ENCODE measurements around the gene RGS11. TPM values are rescaled to one million over a fixed set of nuclear protein-coding genes. Genes with fewer than 3 reads are reported as not detected.

Gene RGS11
- total RNA-seq, 2 donors from 2014 or later: 2.9 to 4.0 TPM

DNA sequence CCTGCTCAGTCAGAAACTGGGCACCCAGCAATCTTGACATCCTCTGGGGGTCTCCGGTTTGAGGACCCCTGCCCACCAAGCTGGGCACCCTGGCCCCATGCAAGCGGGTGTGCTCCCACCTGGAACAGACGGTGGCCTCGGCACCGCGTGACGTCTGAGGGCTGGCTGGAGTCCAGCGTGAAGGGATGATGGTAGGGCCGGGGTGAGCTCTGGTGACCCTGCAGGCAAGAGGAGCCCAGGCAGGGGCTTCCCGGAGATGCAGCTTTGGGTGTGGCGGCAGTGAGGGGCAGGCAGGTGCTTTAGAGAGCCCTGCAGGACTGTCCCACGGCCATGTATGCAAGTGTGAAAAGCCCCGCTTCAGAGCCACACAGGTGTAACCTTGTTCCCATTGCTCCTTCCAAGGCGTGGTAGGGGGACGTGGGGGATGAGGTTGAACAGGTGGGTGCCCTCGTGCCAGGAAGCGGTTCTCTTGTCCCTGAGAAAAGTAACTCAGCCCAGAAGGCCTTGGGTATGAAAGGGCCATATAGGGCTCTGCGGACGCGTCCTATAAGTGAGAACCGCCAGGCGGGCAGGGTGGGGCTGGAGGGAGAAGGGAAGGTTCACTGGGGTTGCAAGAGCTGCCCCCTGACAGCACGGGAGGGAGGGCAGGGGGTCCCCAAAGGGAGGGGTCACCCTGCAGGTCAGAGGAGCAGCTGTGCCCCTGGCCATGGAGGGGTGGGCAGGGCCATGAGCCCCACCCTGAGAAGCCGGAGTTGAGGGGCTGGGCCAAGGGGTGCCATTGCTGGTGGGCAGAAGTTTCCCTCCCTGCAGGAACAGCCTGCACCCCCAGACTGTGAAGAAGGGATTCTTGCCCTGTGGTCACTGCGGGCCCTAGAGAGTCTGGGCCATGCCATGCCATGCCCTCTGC lies 9.2 kb downstream of the RGS11 start:
- no peak for DNase-seq
- Histone ChIP-seq H3K4me3 (no peak overlapping the region), H3K27me3 (no peaks in the 10 kb centered on the region), H3K9ac (ENCODE audit: low read depth in 2 of 2, low read length in 2 of 2) (no peak overlapping the region), H3K9me3 (no peaks in the 10 kb centered on the region), H3K27ac (no peak overlapping the region), H3K36me3 (peaks cover 2% of the 10 kb centered on the region), H3K4me1 (peaks cover 3% of the 10 kb centered on the region)
- TF ChIP-seq, protein P1, sequence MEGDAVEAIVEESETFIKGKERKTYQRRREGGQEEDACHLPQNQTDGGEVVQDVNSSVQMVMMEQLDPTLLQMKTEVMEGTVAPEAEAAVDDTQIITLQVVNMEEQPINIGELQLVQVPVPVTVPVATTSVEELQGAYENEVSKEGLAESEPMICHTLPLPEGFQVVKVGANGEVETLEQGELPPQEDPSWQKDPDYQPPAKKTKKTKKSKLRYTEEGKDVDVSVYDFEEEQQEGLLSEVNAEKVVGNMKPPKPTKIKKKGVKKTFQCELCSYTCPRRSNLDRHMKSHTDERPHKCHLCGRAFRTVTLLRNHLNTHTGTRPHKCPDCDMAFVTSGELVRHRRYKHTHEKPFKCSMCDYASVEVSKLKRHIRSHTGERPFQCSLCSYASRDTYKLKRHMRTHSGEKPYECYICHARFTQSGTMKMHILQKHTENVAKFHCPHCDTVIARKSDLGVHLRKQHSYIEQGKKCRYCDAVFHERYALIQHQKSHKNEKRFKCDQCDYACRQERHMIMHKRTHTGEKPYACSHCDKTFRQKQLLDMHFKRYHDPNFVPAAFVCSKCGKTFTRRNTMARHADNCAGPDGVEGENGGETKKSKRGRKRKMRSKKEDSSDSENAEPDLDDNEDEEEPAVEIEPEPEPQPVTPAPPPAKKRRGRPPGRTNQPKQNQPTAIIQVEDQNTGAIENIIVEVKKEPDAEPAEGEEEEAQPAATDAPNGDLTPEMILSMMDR (IDR thresholded peaks at IDR 0.05): no peak
- intact Hi-C loops (cut with DNase I): no loop called here

DNA sequence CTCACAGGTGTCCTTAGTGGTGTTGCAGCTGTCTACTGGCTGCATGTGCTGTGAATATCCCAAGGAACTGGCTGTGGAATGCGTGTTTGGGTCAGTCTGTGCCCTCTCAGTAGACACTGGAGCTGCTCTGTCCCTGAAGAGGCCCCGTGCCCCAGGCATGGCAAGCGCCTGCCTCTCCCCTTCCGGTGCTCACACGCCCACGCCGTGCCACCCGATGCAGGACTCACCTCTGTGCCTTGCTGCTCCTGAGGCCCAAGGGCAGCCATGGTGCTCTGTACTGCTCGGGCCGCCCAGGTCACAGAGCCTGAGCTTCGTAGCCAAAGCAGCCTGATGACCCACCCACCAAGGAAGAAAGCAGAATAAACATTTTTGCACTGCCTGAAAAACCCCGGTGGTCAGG lies 10.0 kb downstream of the RGS11 start:
- peaks cover 3% of the 10 kb centered on the region for H3K4me1 ChIP-seq
- no peak overlapping the region for H3K4me3 ChIP-seq
- peaks cover 4% of the 10 kb centered on the region for H3K36me3 ChIP-seq
- intact Hi-C loops (cut with DNase I): no loop called here
- TF ChIP-seq, protein P1 (IDR thresholded peaks at IDR 0.05): no peak
- H3K27ac ChIP-seq: no peak overlapping the region
- H3K9ac ChIP-seq (ENCODE audit: low read depth in 2 of 2, low read length in 2 of 2): no peak overlapping the region
- no peaks in the 10 kb centered on the region for H3K27me3 ChIP-seq
- no peak for DNase-seq
- H3K9me3 ChIP-seq: no peaks in the 10 kb centered on the region

DNA sequence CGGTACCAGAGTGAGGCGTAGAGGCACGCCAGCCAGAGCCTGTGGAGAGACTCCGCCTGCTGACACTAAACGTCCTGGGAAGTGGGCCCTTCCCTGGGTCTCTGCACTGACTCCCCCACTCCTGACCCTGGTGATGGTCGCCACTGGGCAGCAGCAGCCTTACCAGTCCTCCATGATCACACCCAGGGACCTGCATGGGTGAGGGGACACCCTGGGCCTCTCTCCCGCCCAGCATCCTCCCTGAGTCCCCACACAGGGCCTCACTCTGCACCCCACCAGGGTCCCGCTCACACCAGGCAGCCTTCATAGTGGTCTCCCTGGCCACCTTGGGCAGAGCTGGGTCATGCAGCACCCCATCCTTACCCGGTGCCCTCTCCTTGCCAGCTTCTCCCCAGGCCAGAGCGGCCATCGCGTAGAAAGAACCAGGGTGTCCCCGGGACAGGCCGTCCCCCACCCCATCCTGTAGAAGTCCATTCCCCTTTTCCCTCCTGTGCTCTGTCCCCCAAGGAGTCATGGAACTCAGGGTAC lies 10.7 kb downstream of the RGS11 start:
- H3K27ac ChIP-seq: no peak overlapping the region
- TF ChIP-seq, protein P1 (IDR thresholded peaks at IDR 0.05): no peak
- no peaks in the 10 kb centered on the region for H3K27me3 ChIP-seq
- no peak overlapping the region for H3K9ac ChIP-seq (ENCODE audit: low read depth in 2 of 2, low read length in 2 of 2)
- H3K36me3 ChIP-seq: peaks cover 4% of the 10 kb centered on the region
- intact Hi-C loops (cut with DNase I): no loop called here
- no peak overlapping the region for H3K4me3 ChIP-seq
- no peak for DNase-seq
- no peaks in the 10 kb centered on the region for H3K9me3 ChIP-seq
- peaks cover 3% of the 10 kb centered on the region for H3K4me1 ChIP-seq

DNA sequence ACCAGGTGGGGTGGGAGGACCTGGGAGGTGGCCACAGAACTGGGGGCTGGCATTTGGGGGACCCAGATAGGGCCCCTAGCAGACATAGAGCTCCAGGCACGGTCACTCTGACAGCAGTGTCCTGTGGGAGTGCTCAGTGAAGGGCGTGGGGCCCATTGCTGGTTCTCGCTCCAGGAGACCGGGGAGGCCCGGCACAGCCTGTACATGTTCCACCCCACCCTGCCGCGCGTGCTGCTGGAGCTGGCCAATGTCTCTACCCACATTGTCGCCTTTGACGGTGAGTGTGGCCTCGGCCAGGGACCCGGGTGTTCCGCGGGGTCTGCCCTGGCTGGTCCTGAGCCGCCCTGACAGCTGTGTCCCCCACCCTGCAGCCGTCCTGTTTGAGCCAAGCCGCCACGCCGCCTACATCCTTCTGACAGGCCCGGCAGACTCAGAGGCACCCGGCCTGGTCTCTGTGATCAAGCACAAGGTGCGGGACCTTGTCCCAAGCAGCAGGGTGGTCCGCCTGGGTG lies 11.2 kb downstream of the RGS11 start:
- H3K27ac ChIP-seq: no peak overlapping the region
- no peaks in the 10 kb centered on the region for H3K9me3 ChIP-seq
- peaks cover 4% of the 10 kb centered on the region for H3K36me3 ChIP-seq
- TF ChIP-seq, protein P1 (IDR thresholded peaks at IDR 0.05): no peak
- intact Hi-C loops (cut with DNase I): no loop called here
- DNase-seq: no peak
- H3K4me3 ChIP-seq: no peak overlapping the region
- peaks cover 3% of the 10 kb centered on the region for H3K4me1 ChIP-seq
- no peak overlapping the region for H3K9ac ChIP-seq (ENCODE audit: low read depth in 2 of 2, low read length in 2 of 2)
- H3K27me3 ChIP-seq: no peaks in the 10 kb centered on the region

DNA sequence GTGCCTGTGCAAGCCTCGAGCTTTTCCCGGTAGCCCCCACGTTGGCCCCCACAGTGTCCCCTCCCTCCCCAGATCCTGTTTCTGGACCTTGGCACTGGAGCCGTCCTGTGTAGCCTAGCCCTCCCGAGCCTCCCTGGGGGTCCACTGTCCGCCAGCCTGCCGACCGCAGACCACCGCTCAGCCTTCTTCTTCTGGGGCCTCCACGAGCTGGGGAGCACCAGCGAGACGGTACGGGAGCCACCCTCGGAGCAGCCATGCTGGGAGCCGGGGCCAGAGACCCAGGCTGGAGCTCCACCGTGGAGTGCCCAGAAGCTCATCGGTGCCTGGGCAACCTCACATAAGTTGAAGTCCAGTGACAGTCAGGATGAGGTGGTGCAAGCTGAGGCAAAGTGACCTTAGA lies 11.8 kb downstream of the RGS11 start:
- no peaks in the 10 kb centered on the region for H3K27me3 ChIP-seq
- peaks cover under 1% of the 10 kb centered on the region for H3K4me1 ChIP-seq
- TF ChIP-seq, protein P1 (IDR thresholded peaks at IDR 0.05): no peak
- no peaks in the 10 kb centered on the region for H3K9me3 ChIP-seq
- no peak for DNase-seq
- H3K4me3 ChIP-seq: no peak overlapping the region
- H3K9ac ChIP-seq (ENCODE audit: low read depth in 2 of 2, low read length in 2 of 2): no peak overlapping the region
- H3K27ac ChIP-seq: no peak overlapping the region
- peaks cover 4% of the 10 kb centered on the region for H3K36me3 ChIP-seq
- intact Hi-C loops (cut with DNase I): no loop called here
